ENCODE results near the gene SYCN.

Gene SYCN

DNA sequence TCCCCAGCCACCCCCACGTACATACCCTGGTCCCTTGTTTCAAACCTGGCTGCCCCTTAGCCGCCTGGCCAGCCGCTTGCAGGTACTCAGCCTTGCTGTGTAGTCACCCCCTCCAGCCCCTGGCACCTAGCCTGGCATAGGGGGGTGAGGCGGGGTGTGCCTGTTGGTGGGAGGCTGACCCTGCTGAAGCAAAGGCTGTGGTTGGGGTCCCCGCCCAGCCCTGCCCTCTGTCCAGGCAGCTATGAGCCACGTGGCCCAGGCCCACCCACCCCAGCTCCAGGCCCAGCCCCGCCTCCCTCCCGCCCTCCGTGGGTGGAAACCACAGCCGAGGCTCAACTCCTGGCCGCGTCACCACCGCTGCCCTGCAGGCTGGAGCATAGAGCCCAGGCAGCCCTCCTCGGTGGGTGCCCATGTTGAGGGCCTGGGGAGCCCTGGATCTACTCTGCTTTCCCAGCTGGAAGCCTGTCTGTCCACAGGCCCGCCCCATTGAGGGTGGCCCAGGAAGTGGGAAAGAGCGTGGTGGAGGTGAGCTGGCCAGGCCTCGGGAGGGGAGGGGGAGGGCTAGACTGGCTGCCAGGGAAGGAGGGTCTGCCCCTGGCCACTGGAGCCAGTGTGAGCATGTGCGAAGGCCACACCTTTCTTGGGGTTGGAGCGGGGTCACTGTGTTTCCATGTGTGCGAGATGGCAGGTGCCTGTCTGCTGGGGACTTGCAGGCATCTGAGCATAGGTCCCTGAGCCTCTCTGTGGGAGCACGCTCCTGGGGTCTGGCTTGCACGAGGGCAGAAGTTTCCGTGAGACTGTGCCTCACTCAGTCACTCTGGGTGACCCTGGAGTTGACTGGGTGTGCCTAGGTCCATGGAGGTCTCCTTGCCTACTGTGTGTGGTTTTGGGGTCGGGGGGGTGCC lies 47.5 kb downstream of the SYCN start:
- DNase-seq: no peak

DNA sequence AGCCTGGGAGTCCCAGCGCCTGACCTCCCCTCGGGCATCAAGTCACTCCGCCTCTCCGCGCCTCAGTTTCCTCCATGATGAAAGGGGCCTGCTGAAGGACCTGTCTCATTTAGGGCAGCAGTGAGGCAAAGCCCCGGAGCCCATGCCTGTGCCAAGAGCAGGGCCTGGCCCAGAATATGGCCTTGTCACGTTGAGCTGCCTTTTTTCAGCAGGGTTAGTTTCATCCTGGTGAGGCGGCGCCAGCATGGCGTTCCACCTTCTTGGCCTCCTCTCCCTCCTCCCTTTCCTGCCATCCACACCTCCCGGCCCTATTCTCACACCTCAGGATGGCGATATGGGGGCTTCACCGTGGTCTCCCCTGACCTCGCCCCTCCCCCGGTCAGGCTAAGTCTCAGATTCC lies 48.3 kb downstream of the SYCN start:
- DNase-seq: no peak

DNA sequence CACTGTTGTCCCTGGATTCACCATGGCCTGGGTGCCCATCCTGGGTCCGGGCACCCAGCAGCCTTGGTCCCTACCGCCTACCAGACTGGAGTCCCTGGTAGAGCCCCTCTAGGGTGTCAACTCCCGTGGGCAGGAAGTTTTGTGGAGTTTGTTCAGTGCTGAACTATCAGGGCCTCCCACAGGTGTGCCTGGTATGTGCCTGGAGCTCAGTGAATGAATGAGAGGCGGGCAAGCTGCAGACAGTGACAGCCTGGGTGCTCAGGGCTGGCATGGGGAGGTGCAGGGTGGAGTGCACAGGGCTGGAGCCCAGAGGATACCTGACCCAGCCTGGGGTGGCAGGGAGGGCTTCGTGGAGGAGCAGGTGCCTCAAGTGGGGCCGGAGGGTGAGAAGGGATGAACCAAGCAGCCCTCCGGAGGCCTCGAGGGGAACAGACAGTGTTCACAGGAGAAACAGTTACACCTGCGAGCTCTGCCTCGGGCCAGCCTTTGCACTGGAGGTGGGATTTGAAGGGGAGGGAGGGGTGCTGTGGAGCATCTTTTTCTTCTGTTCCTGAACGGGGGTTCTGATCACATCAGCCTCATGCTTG lies 48.9 kb downstream of the SYCN start:
- DNase-seq: no peak

DNA sequence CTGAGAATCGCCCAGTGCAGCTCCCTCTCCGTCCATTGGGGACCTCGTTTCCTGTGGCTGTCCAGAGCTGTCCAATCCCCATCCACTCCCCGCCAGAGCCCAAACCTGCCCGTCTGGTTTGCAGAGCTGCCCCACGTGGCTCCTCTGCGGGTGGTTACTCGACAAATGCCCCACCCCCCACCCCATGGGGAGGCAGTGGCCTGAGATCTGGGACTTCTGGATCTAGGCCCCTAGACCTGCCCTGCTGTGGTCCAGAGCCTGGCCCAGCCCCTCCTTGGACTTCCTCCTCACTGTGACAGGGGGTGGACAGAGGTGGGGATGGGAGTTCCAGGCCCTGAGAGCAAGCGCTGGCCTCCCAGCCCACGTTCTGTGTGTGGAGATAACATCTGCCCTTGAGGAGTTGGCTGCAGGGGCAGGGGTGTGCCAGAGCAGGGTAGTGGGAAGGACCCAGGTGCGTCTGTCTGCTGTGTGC lies 49.4 kb downstream of the SYCN start:
- DNase-seq: no peak

DNA sequence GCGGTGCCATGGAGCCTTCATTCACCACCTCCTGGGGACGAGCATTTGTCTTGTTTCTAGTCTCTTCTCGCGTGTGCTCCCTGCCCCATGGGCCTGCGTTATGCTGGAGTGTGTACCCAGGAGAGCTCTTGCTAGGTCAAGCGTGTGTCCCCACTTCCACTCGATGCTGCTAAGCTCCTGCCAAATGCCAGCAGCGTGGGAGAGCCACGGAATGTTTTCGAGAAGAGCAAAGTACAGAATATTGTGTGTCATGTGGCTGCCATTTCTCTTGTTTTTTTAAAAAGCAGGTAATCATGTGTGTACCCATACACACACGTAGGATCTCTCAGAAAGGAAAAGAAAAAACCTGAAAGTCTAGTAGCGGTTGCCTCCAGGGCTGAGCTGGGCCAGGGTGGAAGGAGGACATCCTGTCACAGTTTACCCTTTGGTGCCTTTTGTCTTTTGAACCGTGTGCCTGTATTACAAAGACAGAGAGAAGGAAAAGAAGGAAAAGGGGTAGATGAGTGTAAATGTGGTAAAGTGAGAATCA lies 49.9 kb downstream of the SYCN start:
- no peak for DNase-seq
